Thyroid gland (tissue), 4 donors: Measurements from ENCODE around the gene GPR156.

ENCODE experiments used
- CTCF ChIP-seq, 6 experiments: fragments of 200-600 bp in 3 of 6; fragments of 450-650 bp in 3 of 6; sonication (generic) in 3 of 6; IDR thresholded peaks; one replicate each; pipeline ENCODE4 v1.5.1; 2016 to 2019; ENCODE audit warnings: antibody characterized with exemption in 6 of 6, mild to moderate bottlenecking in 2 of 6, inconsistent platforms in 1 of 6, moderate library complexity in 1 of 6
- POLR2A ChIP-seq, 2 donors: fragments of 450-650 bp; IDR thresholded peaks; one replicate each; pipeline ENCODE4 v1.6.1; 2017; ENCODE audit warnings: antibody characterized with exemption in 2 of 2, mild to moderate bottlenecking in 2 of 2, moderate library complexity in 1 of 2

DNA sequence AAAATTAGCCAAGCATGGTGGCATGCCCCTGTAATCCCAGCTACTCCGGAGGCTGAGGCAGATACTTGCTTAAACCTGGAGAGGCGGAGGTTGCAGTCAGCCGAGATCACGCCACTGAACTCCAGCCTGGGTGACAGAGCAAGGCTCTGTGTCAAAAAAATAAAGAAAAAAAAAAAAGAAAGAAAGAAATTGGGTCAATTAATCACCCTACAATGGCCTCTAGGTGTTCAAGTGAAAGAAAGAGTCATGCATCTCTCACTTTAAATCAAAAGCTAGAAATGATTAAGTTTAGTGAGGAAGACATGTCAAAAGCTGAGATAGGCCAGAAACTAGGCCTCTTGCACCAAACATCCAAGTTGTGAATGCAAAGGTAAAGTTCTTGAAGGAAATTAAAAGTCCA is 145.9 kb downstream of the GPR156 start:
- TF ChIP-seq CTCF (IDR thresholded peaks at IDR 0.05) = no peak
- TF ChIP-seq POLR2A (IDR thresholded peaks at IDR 0.05) = no peak
